HG02623 (cell line): ENCODE measurements around the gene AZI2.

Experiments
- ATAC-seq: cut with Tn5 transposase; IDR thresholded peaks from one replicate; pipeline ENCODE4 v1.9.1; 2021; ENCODE audit warnings: moderate library complexity; ENCODE audit not compliant: unreplicated experiment

The AZI2 gene

GRCh38 chr3:28348629-28349468 is at the start of gene AZI2, which contains the start of gene ZCWPW2:
AZI2 (minus strand) TSS chr3:28348824; CDS start chr3:28340617, 8,207 bp downstream.
ZCWPW2 (plus strand) TSS chr3:28348721; CDS start chr3:28413069, 64,348 bp downstream.
- ATAC-seq, result peak; percentile 88

GRCh38 chr3:28388978-28389377 is 40.4 kb upstream of the AZI2 start:
- ATAC-seq, result no peak

- no peak for ATAC-seq
Measured at GRCh38 chr3:28386049-28386448, 37.4 kb upstream of the AZI2 start.

GRCh38 chr3:28376424-28376823 is 27.8 kb upstream of the AZI2 start:
- no peak for ATAC-seq

GRCh38 chr3:28349469-28350000 is 911 bp upstream of the AZI2 start:
- ATAC-seq, result peak; percentile 0

- no peak for ATAC-seq
Measured at GRCh38 chr3:28348265-28348628, 377 bp downstream of the AZI2 start.

- no peak for ATAC-seq
Measured at GRCh38 chr3:28347374-28348264, 1.0 kb downstream of the AZI2 start.

GRCh38 chr3:28345690-28346089 is 2.9 kb downstream of the AZI2 start:
- no peak for ATAC-seq

GRCh38 chr3:28343144-28343543 is 5.5 kb downstream of the AZI2 start:
- no peak for ATAC-seq

GRCh38 chr3:28337230-28337629 is 11.4 kb downstream of the AZI2 start:
- no peak for ATAC-seq

GRCh38 chr3:28335246-28335645 is 13.4 kb downstream of the AZI2 start:
- ATAC-seq, result no peak

GRCh38 chr3:28334552-28334951 is 14.1 kb downstream of the AZI2 start:
- ATAC-seq, result no peak

- ATAC-seq, result no peak
Measured at GRCh38 chr3:28328188-28329151, 20.2 kb downstream of the AZI2 start.

GRCh38 chr3:28326458-28326926 is 22.1 kb downstream of the AZI2 start:
- peak; percentile 65 for ATAC-seq

GRCh38 chr3:28322464-28322863 is 26.2 kb downstream of the AZI2 start:
- ATAC-seq, result no peak

GRCh38 chr3:28320981-28321380 is 27.6 kb downstream of the AZI2 start:
- no peak for ATAC-seq

GRCh38 chr3:28317438-28318022 is 31.1 kb downstream of the AZI2 start:
- peak; percentile 91 for ATAC-seq

GRCh38 chr3:28316226-28316625 is 32.4 kb downstream of the AZI2 start:
- ATAC-seq, result no peak

- no peak for ATAC-seq
Measured at GRCh38 chr3:28315711-28316110, 32.9 kb downstream of the AZI2 start.

GRCh38 chr3:28308196-28308595 is 40.4 kb downstream of the AZI2 start:
- no peak for ATAC-seq
